Muscle layer of colon (tissue), 2 donors: ENCODE results near the gene CELSR3.

Source experiments
- H3K27ac ChIP-seq: one replicate; pipeline ENCODE4 v1.7.0; 2013; ENCODE audit warnings: low read depth, mild to moderate bottlenecking, low read length, moderate library complexity
- H3K27me3 ChIP-seq, 2 donors: one replicate each; pipeline ENCODE4 v1.7.0; 2013; ENCODE audit warnings: low read length in 2 of 2, mild to moderate bottlenecking in 2 of 2; ENCODE audit not compliant: insufficient read depth in 2 of 2, control insufficient read depth in 1 of 2
- H3K36me3 ChIP-seq: one replicate; pipeline ENCODE4 v1.7.0; 2013; ENCODE audit warnings: mild to moderate bottlenecking, low read length; ENCODE audit not compliant: insufficient read depth
- H3K4me1 ChIP-seq: one replicate; pipeline ENCODE4 v1.7.0; 2013; ENCODE audit warnings: mild to moderate bottlenecking, low read length; ENCODE audit not compliant: insufficient read depth
- H3K4me3 ChIP-seq, 2 donors: one replicate each; pipeline ENCODE4 v1.7.0; 2013; ENCODE audit warnings: low read length in 2 of 2, low read depth in 1 of 2, mild to moderate bottlenecking in 1 of 2, moderate library complexity in 1 of 2
- H3K9ac ChIP-seq: one replicate; pipeline ENCODE4 v1.7.0; 2013; ENCODE audit warnings: low read length
- H3K9me3 ChIP-seq: one replicate; pipeline ENCODE4 v1.7.0; 2013; ENCODE audit warnings: mild to moderate bottlenecking, low read length
- donor health status: abdominal sarcoma.
- donor health status: Adenocarcinoma of cecum.

The CELSR3 gene

DNA sequence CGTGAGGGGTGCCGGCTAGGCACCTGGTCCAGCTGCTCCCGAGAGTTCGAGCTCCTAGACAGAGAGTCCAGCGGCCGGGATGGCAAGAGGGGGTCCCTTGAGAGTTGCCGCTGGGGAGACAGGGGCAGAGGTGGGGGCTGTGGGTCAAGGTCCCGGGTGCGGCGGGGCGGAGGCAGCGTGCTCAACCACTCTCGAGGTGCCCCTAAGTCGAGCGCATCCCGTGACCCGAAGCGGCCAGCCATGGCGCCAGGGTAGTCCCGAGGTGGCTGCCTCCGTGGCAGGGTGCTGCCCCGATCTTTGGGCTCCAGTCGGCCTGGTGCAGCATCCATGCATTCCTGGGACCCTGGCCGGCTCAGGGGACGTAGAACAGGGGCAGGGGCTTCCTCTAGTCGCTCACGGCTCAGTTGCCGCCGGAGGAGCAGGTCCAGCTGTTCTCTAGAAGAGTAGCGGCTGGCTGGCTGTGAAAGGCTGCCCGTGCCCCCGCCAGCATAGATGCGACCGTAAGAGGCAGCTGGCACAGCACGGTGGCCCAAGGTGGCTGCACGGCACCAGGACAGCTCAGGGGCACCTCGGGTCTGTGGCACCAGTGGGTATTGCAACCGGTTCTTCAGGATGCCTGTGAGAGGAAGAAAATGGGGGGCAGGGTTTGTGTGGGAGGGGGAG is 22.6 kb downstream of the CELSR3 start:
- no peaks in the 10 kb centered on the region for H3K36me3 ChIP-seq
- no peak overlapping the region for H3K27ac ChIP-seq
- H3K9me3 ChIP-seq, result no peaks in the 10 kb centered on the region
- no peak overlapping the region for H3K4me3 ChIP-seq
- H3K9ac ChIP-seq, result no peak overlapping the region
- no peaks in the 10 kb centered on the region for H3K27me3 ChIP-seq
- peaks cover 8% of the 10 kb centered on the region for H3K4me1 ChIP-seq

- no peaks in the 10 kb centered on the region for H3K9me3 ChIP-seq
These were observed 25.4 kb downstream of the CELSR3 start for GRCh38 chr3:48637305-48637704.

GRCh38 chr3:48636149-48636655 is 26.5 kb downstream of the CELSR3 start:
- Histone ChIP-seq H3K9ac (peak overlapping the region; percentile 41), H3K27me3 (no peaks in the 10 kb centered on the region), H3K9me3 (no peaks in the 10 kb centered on the region), H3K4me1 (peaks cover 18% of the 10 kb centered on the region), H3K36me3 (peaks cover 13% of the 10 kb centered on the region), H3K4me3 (peak overlapping the region; percentile 84 to 96), H3K27ac (peak overlapping the region; percentile 74)

More at GRCh38 chr3:48637305-48637704, 25.4 kb downstream of the CELSR3 start:
- Histone ChIP-seq H3K36me3 (peaks cover 6% of the 10 kb centered on the region), H3K27ac (no peak overlapping the region), H3K4me1 (peaks cover 18% of the 10 kb centered on the region), H3K4me3 (no peak overlapping the region), H3K27me3 (no peaks in the 10 kb centered on the region), H3K9ac (no peak overlapping the region)

DNA sequence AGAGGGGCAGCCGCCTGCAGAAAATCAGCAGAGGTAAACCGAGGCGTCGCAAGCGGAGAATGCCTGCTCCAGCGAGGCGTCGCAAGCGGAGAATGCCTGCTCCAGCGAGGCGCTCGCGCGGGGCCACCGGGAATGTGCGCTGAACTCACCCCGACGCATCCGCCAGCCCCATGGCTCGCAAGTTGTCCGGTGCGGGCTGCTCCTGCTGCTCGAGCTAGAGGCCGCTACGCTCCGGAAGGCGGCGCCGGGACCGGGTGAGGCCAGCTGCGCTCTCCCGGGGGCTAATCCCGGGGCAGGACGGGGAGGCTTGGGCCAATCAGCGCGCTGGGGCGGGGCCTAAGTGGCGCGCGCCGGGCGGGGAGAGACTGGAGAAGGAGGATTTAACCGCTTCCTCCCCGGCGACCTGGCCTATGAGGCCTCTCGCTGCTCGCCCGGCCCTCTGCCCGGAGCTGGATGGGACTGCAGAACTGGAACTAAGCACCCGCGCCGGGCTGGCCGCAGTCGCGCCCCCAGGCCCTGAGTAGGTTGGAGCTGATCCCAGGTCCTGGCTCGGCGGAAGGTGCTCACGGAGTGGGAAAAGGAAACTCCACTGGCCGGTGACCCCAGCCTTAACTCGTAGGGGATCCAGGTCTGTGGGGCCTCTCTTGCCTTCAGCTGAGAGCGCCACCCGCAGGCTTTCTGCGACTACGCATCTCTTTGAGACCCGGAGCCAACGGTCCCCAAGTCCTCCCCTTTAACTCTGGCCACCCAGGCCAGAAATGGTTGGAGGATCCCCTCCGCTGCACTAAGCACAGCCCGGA is 27.3 kb downstream of the CELSR3 start, which contains the start of gene SLC26A6:
SLC26A6 (minus strand) TSS at position 240 of the 800 bp plus-strand sequence; CDS start at position 172, 68 bp downstream.
- Histone ChIP-seq H3K9me3 (no peaks in the 10 kb centered on the region), H3K9ac (peak within 1 kb of the TSS; percentile 41), H3K27me3 (no peaks in the 10 kb centered on the region), H3K36me3 (peaks cover 21% of the 10 kb centered on the region), H3K4me1 (peaks cover 18% of the 10 kb centered on the region), H3K4me3 (peak within 1 kb of the TSS; percentile 84 to 96), H3K27ac (peak within 1 kb of the TSS; percentile 74)

- H3K27ac ChIP-seq, result peak overlapping the region; percentile 74
- H3K4me3 ChIP-seq, result peak overlapping the region; percentile 84 to 96
- H3K4me1 ChIP-seq, result peaks cover 18% of the 10 kb centered on the region
- peaks cover 25% of the 10 kb centered on the region for H3K36me3 ChIP-seq
- no peaks in the 10 kb centered on the region for H3K27me3 ChIP-seq
- H3K9ac ChIP-seq, result peak overlapping the region; percentile 27
- H3K9me3 ChIP-seq, result no peaks in the 10 kb centered on the region
These were observed 27.9 kb downstream of the CELSR3 start for GRCh38 chr3:48634661-48635221.

DNA sequence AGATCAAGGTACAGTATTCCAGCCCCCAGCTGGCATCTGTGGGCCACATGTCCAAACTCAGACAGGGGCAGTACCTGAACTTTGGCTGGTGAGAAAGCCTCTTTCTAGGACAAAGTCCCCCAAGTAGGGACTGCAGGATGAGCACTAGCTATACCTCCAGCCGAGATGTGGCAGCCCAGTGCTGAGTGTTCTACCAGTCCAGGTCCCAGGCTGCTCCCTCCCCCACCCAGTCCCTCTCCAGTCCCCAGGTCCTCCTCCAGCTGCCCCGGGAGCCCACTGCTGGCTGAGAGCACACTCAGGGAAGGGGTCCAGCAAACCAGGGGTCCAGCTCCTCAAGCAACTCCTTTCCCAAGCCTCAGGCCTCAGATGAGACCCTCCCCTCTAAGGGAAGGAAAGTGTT is 28.9 kb downstream of the CELSR3 start:
- H3K4me1 ChIP-seq, result peaks cover 18% of the 10 kb centered on the region
- H3K36me3 ChIP-seq, result peaks cover 30% of the 10 kb centered on the region
- no peak overlapping the region for H3K9ac ChIP-seq
- no peak overlapping the region for H3K27ac ChIP-seq
- H3K27me3 ChIP-seq, result no peaks in the 10 kb centered on the region
- no peak overlapping the region for H3K4me3 ChIP-seq
- H3K9me3 ChIP-seq, result no peaks in the 10 kb centered on the region

DNA sequence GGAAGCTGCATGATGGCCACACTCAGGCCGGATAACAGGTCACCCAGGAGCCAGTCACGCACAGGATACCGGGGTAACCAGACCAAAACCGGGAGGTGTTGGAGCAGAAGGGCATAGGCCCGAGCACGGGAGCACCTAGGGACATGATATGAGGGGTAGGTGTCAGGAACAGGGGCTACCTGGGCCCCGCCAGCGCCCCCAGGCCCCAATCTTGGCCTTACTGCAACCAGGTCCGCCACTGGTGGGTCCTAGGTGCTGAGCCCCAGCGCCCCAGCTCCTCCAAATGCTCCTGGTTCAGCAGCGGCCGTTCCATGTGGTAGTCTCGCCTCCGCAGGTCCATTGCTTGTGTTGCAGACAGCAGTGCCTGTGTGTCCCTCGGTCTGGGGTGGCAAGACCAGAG is 29.4 kb downstream of the CELSR3 start:
- Histone ChIP-seq H3K4me3 (no peak overlapping the region), H3K27ac (no peak overlapping the region), H3K9ac (no peak overlapping the region), H3K27me3 (no peaks in the 10 kb centered on the region), H3K9me3 (no peaks in the 10 kb centered on the region), H3K36me3 (peaks cover 30% of the 10 kb centered on the region), H3K4me1 (peaks cover 18% of the 10 kb centered on the region)

- Histone ChIP-seq H3K9me3 (no peaks in the 10 kb centered on the region), H3K36me3 (peaks cover 43% of the 10 kb centered on the region), H3K4me1 (peaks cover 18% of the 10 kb centered on the region), H3K4me3 (no peak overlapping the region), H3K27me3 (no peaks in the 10 kb centered on the region), H3K9ac (no peak overlapping the region), H3K27ac (no peak overlapping the region)
These were observed 30.9 kb downstream of the CELSR3 start for GRCh38 chr3:48631516-48632448.

- no peak overlapping the region for H3K4me3 ChIP-seq
- H3K9ac ChIP-seq, result no peak overlapping the region
- no peak overlapping the region for H3K27ac ChIP-seq
- H3K36me3 ChIP-seq, result peaks cover 46% of the 10 kb centered on the region
- no peaks in the 10 kb centered on the region for H3K9me3 ChIP-seq
- H3K27me3 ChIP-seq, result no peaks in the 10 kb centered on the region
- H3K4me1 ChIP-seq, result peaks cover 10% of the 10 kb centered on the region
These were observed 31.9 kb downstream of the CELSR3 start for GRCh38 chr3:48630833-48631232.

GRCh38 chr3:48630407-48630806 is 32.3 kb downstream of the CELSR3 start:
- Histone ChIP-seq H3K36me3 (peaks cover 46% of the 10 kb centered on the region), H3K9ac (no peak overlapping the region), H3K4me3 (no peak overlapping the region), H3K4me1 (peaks cover 10% of the 10 kb centered on the region), H3K27me3 (no peaks in the 10 kb centered on the region), H3K27ac (no peak overlapping the region), H3K9me3 (no peaks in the 10 kb centered on the region)
